CD8-positive, alpha-beta memory T cell (primary cell): Measurements from ENCODE around the gene P2RX3. TPM values are rescaled to one million over a fixed set of nuclear protein-coding genes. Genes with fewer than 3 reads are reported as not detected.

Source experiments
- CTCF ChIA-PET: fragments of 350-600 bp; sonication (Branson Sonifier 250); formaldehyde crosslinking; loops from one replicate; lab custom pipeline; 2021; ENCODE audit warnings: antibody characterized with exemption; lab: Charles Lee
- POLR2A ChIA-PET: fragments of 350-600 bp; sonication (Branson Sonifier 250); formaldehyde crosslinking; loops from one replicate; lab custom pipeline; 2021; ENCODE audit warnings: antibody characterized with exemption; lab: Charles Lee
- DNase-seq, 5 donors: peaks; one replicate each; pipeline versions ENCODE4 v3.0.0 to v3.0.0-alpha.2; 2020 to 2022; ENCODE audit warnings: mixed read lengths in 1 of 5
- H3K27ac ChIP-seq: one replicate; pipeline ENCODE4 v1.7.0; 2013; ENCODE audit warnings: low read depth, mild to moderate bottlenecking, low read length, moderate library complexity
- H3K27me3 ChIP-seq: 2 replicates; pipeline ENCODE4 v1.7.0; 2013; ENCODE audit warnings: low read length, mild to moderate bottlenecking; ENCODE audit not compliant: insufficient read depth, poor library complexity, severe bottlenecking
- H3K36me3 ChIP-seq: 2 replicates; pipeline ENCODE4 v1.7.0; 2013; ENCODE audit warnings: mild to moderate bottlenecking, low read length, moderate library complexity; ENCODE audit not compliant: insufficient read depth
- H3K4me1 ChIP-seq: 2 replicates; pipeline ENCODE4 v1.7.0; 2013; ENCODE audit warnings: mild to moderate bottlenecking, low read length, moderate library complexity; ENCODE audit not compliant: insufficient read depth
- H3K4me3 ChIP-seq: 2 replicates; pipeline ENCODE4 v1.7.0; 2013; ENCODE audit warnings: mild to moderate bottlenecking, low read length
- H3K9me3 ChIP-seq: 2 replicates; pipeline ENCODE4 v1.7.0; 2013; ENCODE audit warnings: mild to moderate bottlenecking, low read length
- H3K27ac Mint-ChIP-seq, 8 donors: one replicate each; pipeline ENCODE4 v1.8.0; 2020 to 2021; ENCODE audit warnings: mixed read lengths in 8 of 8, mild to moderate bottlenecking in 6 of 8, inconsistent platforms in 3 of 8, moderate library complexity in 3 of 8
- H3K27me3 Mint-ChIP-seq, 2 donors: one replicate each; pipeline ENCODE4 v1.8.0; 2020 to 2021; ENCODE audit warnings: mixed read lengths in 2 of 2, mild to moderate bottlenecking in 1 of 2, moderate library complexity in 1 of 2
- H3K36me3 Mint-ChIP-seq, 3 donors: one replicate each; pipeline ENCODE4 v1.8.0; 2020 to 2021; ENCODE audit warnings: mixed read lengths in 3 of 3, inconsistent platforms in 1 of 3, mild to moderate bottlenecking in 1 of 3
- H3K4me1 Mint-ChIP-seq, 3 donors: one replicate each; pipeline ENCODE4 v1.8.0; 2020 to 2021; ENCODE audit warnings: mixed read lengths in 3 of 3, inconsistent platforms in 1 of 3, mild to moderate bottlenecking in 1 of 3
- H3K4me3 Mint-ChIP-seq, 7 donors: one replicate each; pipeline ENCODE4 v1.8.0; 2020 to 2021; ENCODE audit warnings: mixed read lengths in 7 of 7, mild to moderate bottlenecking in 6 of 7, moderate library complexity in 4 of 7, inconsistent platforms in 2 of 7
- H3K9me3 Mint-ChIP-seq, 5 donors: one replicate each; pipeline ENCODE4 v1.8.0; 2020 to 2022; ENCODE audit warnings: mixed read lengths in 5 of 5, mild to moderate bottlenecking in 3 of 5, moderate library complexity in 2 of 5, inconsistent platforms in 1 of 5
- polyA plus RNA-seq: library from polyadenylated mRNA; unstranded; fragments of 300-500 nt; fragmentation: Illumina TruSeq; gene quantifications from one replicate; pipeline ENCODE4 v1.2.3, GENCODE V29; 2021
- total RNA-seq, 2 experiments: library from RNA; stranded (reverse); gene quantifications; one replicate each; pipeline ENCODE4 v1.2.3, GENCODE V29; 2021

The P2RX3 gene
- total and polyA plus RNA-seq, 3 experiments from 2014 or later = not detected

DNA sequence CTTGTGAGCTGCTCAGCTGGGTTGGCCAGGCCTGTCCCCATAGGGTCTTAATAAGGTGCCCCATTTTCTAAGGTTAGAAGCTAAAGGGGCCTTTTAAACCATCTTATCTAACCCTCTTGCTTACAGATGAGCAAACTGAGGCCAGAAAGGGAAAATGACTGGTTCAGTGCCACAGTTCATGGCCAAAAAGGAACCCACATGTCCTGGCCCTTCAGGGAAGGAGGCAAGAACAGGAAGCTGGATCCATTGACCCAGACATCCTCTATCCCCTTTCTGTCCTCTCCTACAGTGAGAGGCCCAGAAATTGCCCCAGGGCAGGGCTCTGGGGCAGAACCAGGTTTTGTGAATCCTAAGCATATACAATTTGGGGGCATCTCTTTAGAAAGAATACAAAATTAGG, 32.8 kb downstream of the P2RX3 start:
- no peak overlapping the region for H3K4me3 ChIP-seq
- Mint-ChIP-seq H3K4me1 (no peaks in the 10 kb centered on the region), H3K36me3 (no peaks in the 10 kb centered on the region), H3K27ac (no peak overlapping the region), H3K4me3 (no peak overlapping the region), H3K9me3 (no peaks in the 10 kb centered on the region), H3K27me3 (peaks cover 3 to 13% of the 10 kb centered on the region in 2 donors)
- H3K27ac ChIP-seq = no peak overlapping the region
- no peaks in the 10 kb centered on the region for H3K27me3 ChIP-seq
- ChIA-PET POLR2A (no interaction called here), CTCF (no interaction called here)
- no peaks in the 10 kb centered on the region for H3K4me1 ChIP-seq
- H3K36me3 ChIP-seq = no peaks in the 10 kb centered on the region
- DNase-seq = no peak
- H3K9me3 ChIP-seq = no peaks in the 10 kb centered on the region

DNA sequence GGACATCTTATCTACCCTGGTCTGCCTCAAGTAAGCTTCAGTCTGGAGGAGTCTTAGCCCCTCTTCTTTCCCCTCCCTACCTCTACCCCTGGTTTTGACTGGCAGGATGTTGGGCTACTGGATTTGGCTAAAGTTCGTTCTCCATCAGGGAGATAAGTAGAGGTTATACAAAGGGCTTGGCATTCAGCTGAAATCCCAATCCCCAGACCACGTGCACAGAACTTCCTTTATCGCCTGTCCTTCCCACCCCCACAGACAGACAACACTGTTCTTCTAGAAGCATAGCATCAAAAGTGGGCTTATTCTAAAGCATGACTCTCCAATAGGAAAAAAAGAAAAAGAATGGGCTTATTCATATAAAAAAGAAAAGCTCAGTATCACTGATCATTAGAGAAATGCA, 35.0 kb downstream of the P2RX3 start:
- ChIA-PET CTCF (interaction anchor here (1.7 kb wide), 1 partner anchor 51 kb away, joined by 4 read pairs; no protein-coding TSS in a partner anchor), POLR2A (no interaction called here)
- Mint-ChIP-seq H3K27ac (no peak overlapping the region), H3K4me1 (no peaks in the 10 kb centered on the region), H3K27me3 (peaks cover 10 to 21% of the 10 kb centered on the region in 2 donors), H3K9me3 (no peaks in the 10 kb centered on the region), H3K4me3 (no peak overlapping the region), H3K36me3 (no peaks in the 10 kb centered on the region)
- no peaks in the 10 kb centered on the region for H3K4me1 ChIP-seq
- no peak overlapping the region for H3K4me3 ChIP-seq
- no peaks in the 10 kb centered on the region for H3K9me3 ChIP-seq
- no peaks in the 10 kb centered on the region for H3K27me3 ChIP-seq
- DNase-seq = no peak
- no peak overlapping the region for H3K27ac ChIP-seq
- no peaks in the 10 kb centered on the region for H3K36me3 ChIP-seq

GRCh38 chr11:57374966-57375365, 36.8 kb downstream of the P2RX3 start:
- Histone ChIP-seq H3K36me3 (no peaks in the 10 kb centered on the region), H3K27me3 (no peaks in the 10 kb centered on the region), H3K4me1 (no peaks in the 10 kb centered on the region), H3K4me3 (no peak overlapping the region), H3K27ac (no peak overlapping the region), H3K9me3 (no peaks in the 10 kb centered on the region)
- Mint-ChIP-seq H3K4me1 (no peaks in the 10 kb centered on the region), H3K4me3 (no peak overlapping the region), H3K36me3 (no peaks in the 10 kb centered on the region), H3K27me3 (peaks cover 7 to 34% of the 10 kb centered on the region in 2 donors), H3K27ac (peak overlapping the region in 1 of 8 donors; percentile 78), H3K9me3 (no peaks in the 10 kb centered on the region)
- no peak for DNase-seq
- CTCF ChIA-PET = no interaction called here
- POLR2A ChIA-PET = no interaction called here

DNA sequence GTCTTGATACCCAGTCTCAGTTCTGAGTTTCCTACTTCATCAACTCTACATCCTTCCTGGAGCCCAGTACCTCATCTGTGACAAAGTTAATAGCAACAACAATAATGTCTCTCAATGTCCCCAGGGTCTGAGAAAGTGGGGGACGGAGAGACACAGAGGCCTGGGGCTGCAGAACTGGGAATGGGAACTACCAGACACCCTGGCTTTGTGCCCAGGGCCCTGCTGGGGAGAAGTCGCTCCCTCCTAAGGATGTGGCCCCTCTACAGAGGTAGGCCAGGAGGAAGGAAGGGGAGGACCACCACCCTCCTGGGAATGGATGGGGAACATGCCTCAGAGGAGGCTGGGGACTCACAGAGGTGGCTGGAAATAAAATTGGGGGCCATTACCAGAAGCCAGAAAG, 37.3 kb downstream of the P2RX3 start:
- no peaks in the 10 kb centered on the region for H3K4me1 ChIP-seq
- no peak for DNase-seq
- Mint-ChIP-seq H3K27ac (no peak overlapping the region), H3K36me3 (no peaks in the 10 kb centered on the region), H3K4me1 (no peaks in the 10 kb centered on the region), H3K9me3 (no peaks in the 10 kb centered on the region), H3K4me3 (no peak overlapping the region), H3K27me3 (peaks cover 7 to 34% of the 10 kb centered on the region in 2 donors)
- CTCF ChIA-PET = no interaction called here
- H3K36me3 ChIP-seq = no peaks in the 10 kb centered on the region
- H3K9me3 ChIP-seq = no peaks in the 10 kb centered on the region
- H3K27ac ChIP-seq = no peak overlapping the region
- no peak overlapping the region for H3K4me3 ChIP-seq
- H3K27me3 ChIP-seq = no peaks in the 10 kb centered on the region
- POLR2A ChIA-PET = no interaction called here

- Histone ChIP-seq H3K4me1 (no peaks in the 10 kb centered on the region), H3K27ac (no peak overlapping the region), H3K36me3 (no peaks in the 10 kb centered on the region), H3K27me3 (no peaks in the 10 kb centered on the region), H3K9me3 (no peaks in the 10 kb centered on the region), H3K4me3 (no peak overlapping the region)
- H3K27me3 Mint-ChIP-seq = peaks cover 7 to 35% of the 10 kb centered on the region in 2 donors
- CTCF ChIA-PET = no interaction called here
- H3K36me3 Mint-ChIP-seq = no peaks in the 10 kb centered on the region
- no peak overlapping the region for H3K4me3 Mint-ChIP-seq
- DNase-seq = no peak
- POLR2A ChIA-PET = no interaction called here
- no peaks in the 10 kb centered on the region for H3K9me3 Mint-ChIP-seq
- no peak overlapping the region for H3K27ac Mint-ChIP-seq
- no peaks in the 10 kb centered on the region for H3K4me1 Mint-ChIP-seq
Measured at GRCh38 chr11:57376095-57377090, 38.2 kb downstream of the P2RX3 start.

- H3K27me3 Mint-ChIP-seq = peaks cover 7 to 32% of the 10 kb centered on the region in 2 donors
- DNase-seq = no peak
- Histone ChIP-seq H3K27ac (no peak overlapping the region), H3K9me3 (no peaks in the 10 kb centered on the region), H3K27me3 (no peaks in the 10 kb centered on the region), H3K4me3 (no peak overlapping the region), H3K36me3 (no peaks in the 10 kb centered on the region), H3K4me1 (no peaks in the 10 kb centered on the region)
- H3K4me3 Mint-ChIP-seq = no peak overlapping the region
- no peaks in the 10 kb centered on the region for H3K4me1 Mint-ChIP-seq
- no peaks in the 10 kb centered on the region for H3K36me3 Mint-ChIP-seq
- POLR2A ChIA-PET = no interaction called here
- H3K27ac Mint-ChIP-seq = no peak overlapping the region
- CTCF ChIA-PET = no interaction called here
- H3K9me3 Mint-ChIP-seq = no peaks in the 10 kb centered on the region
Measured at GRCh38 chr11:57377107-57377506, 39.0 kb downstream of the P2RX3 start.

- CTCF ChIA-PET = no interaction called here
Measured at GRCh38 chr11:57378186-57378585, 40.0 kb downstream of the P2RX3 start.

GRCh38 chr11:57379732-57380131, 41.6 kb downstream of the P2RX3 start:
- no peaks in the 10 kb centered on the region for H3K4me1 Mint-ChIP-seq
- H3K4me1 ChIP-seq = no peaks in the 10 kb centered on the region
- no peak overlapping the region for H3K27ac ChIP-seq
- ChIA-PET POLR2A (no interaction called here), CTCF (no interaction called here)
- H3K9me3 ChIP-seq = no peaks in the 10 kb centered on the region
- no peak overlapping the region for H3K27ac Mint-ChIP-seq
- no peaks in the 10 kb centered on the region for H3K27me3 ChIP-seq
- H3K4me3 Mint-ChIP-seq = no peak overlapping the region
- no peaks in the 10 kb centered on the region for H3K9me3 Mint-ChIP-seq
- H3K4me3 ChIP-seq = no peak overlapping the region
- H3K36me3 ChIP-seq = no peaks in the 10 kb centered on the region
- DNase-seq = no peak
- no peaks in the 10 kb centered on the region for H3K36me3 Mint-ChIP-seq
- H3K27me3 Mint-ChIP-seq = peaks cover 7 to 45% of the 10 kb centered on the region in 2 donors

More at GRCh38 chr11:57378186-57378585, 40.0 kb downstream of the P2RX3 start:
- Histone ChIP-seq H3K9me3 (no peaks in the 10 kb centered on the region), H3K36me3 (no peaks in the 10 kb centered on the region), H3K4me3 (no peak overlapping the region), H3K27me3 (no peaks in the 10 kb centered on the region), H3K27ac (no peak overlapping the region), H3K4me1 (no peaks in the 10 kb centered on the region)
- POLR2A ChIA-PET = no interaction called here
- no peaks in the 10 kb centered on the region for H3K36me3 Mint-ChIP-seq
- H3K4me1 Mint-ChIP-seq = no peaks in the 10 kb centered on the region
- H3K9me3 Mint-ChIP-seq = no peaks in the 10 kb centered on the region
- no peak overlapping the region for H3K27ac Mint-ChIP-seq
- H3K4me3 Mint-ChIP-seq = no peak overlapping the region
- no peak for DNase-seq
- peaks cover 7 to 36% of the 10 kb centered on the region in 2 donors for H3K27me3 Mint-ChIP-seq
